GM19239 (cell line): Measurements from ENCODE around the gene COL21A1.
"Not testable (repeated sequence)": the region's sequence is repeated elsewhere in the genome, so short reads cannot be mapped to it uniquely, and the experiment has no call there.

Source experiments
- DNase-seq: peaks from one replicate; pipeline ENCODE4 v3.0.0; 2011; ENCODE audit warnings: low spot score; ENCODE audit not compliant: insufficient read length
- FAIRE-seq: peaks from 2 replicates; lab custom pipeline; 2011; peaks lifted over from hg19 to GRCh38; lab: Jason Lieb, UNC

The COL21A1 gene

GRCh38 chr6:56026455-56027180, 220.8 kb downstream of the COL21A1 start:
- FAIRE-seq (no peak), DNase-seq (no peak)

- no peak for FAIRE-seq
Observed at GRCh38 chr6:56025795-56026194, 221.6 kb downstream of the COL21A1 start.

GRCh38 chr6:56024931-56025330, 222.4 kb downstream of the COL21A1 start:
- no peak for DNase-seq
- FAIRE-seq = no peak

More at GRCh38 chr6:56025795-56026194, 221.6 kb downstream of the COL21A1 start:
- no peak for DNase-seq

GRCh38 chr6:56023829-56024228, 223.6 kb downstream of the COL21A1 start:
- no peak for DNase-seq
- no peak for FAIRE-seq

GRCh38 chr6:56022678-56023077, 224.7 kb downstream of the COL21A1 start:
- DNase-seq (no peak), FAIRE-seq (no peak)

GRCh38 chr6:56021943-56022342, 225.4 kb downstream of the COL21A1 start:
- FAIRE-seq = no peak

GRCh38 chr6:56019973-56020372, 227.4 kb downstream of the COL21A1 start:
- no peak for FAIRE-seq
- no peak for DNase-seq

More at GRCh38 chr6:56021943-56022342, 225.4 kb downstream of the COL21A1 start:
- no peak for DNase-seq

- DNase-seq (no peak), FAIRE-seq (no peak)
Observed at GRCh38 chr6:56017198-56017597, 230.2 kb downstream of the COL21A1 start.

- not testable (repeated sequence) for FAIRE-seq, DNase-seq
Observed at GRCh38 chr6:56014039-56014438, 233.3 kb downstream of the COL21A1 start.

- FAIRE-seq = no peak
Observed at GRCh38 chr6:56009636-56010035, 237.7 kb downstream of the COL21A1 start.

More at GRCh38 chr6:56009636-56010035, 237.7 kb downstream of the COL21A1 start:
- no peak for DNase-seq
